GM06990 (cell line): ENCODE data around the gene MEGF11.

ENCODE experiments used
- DNase-seq: peaks from one replicate; pipeline ENCODE4 v3.0.0-alpha.2; 2011; ENCODE audit not compliant: insufficient read length; ENCODE audit errors: extremely low read depth
- H3K27me3 ChIP-seq: replicated peaks from 2 replicates; pipeline ENCODE4 v1.6.0; 2011; ENCODE audit warnings: low read length; ENCODE audit not compliant: control insufficient read depth, insufficient read depth
- H3K36me3 ChIP-seq: 2 replicates; pipeline ENCODE4 v1.5.1; 2011; ENCODE audit warnings: low read length; ENCODE audit not compliant: control insufficient read depth, insufficient read depth
- H3K4me3 ChIP-seq: replicated peaks from 2 replicates; pipeline ENCODE4 v1.5.1; 2011; ENCODE audit warnings: low read depth, mild to moderate bottlenecking, control low read depth, low read length
- TF ChIP-seq, protein P1 (sequence below): IDR thresholded peaks from 2 replicates; pipeline ENCODE4 v1.5.1; 2011; ENCODE audit warnings: low read length, control low read depth, mild to moderate bottlenecking, inconsistent platforms; ENCODE audit not compliant: insufficient read depth, poor library complexity, severe bottlenecking

The MEGF11 gene

GRCh38 chr15:65958835-65959234 lies 294.7 kb downstream of the MEGF11 start:
- H3K4me3 ChIP-seq, result no peak overlapping the region
- H3K36me3 ChIP-seq, result no peaks in the 10 kb centered on the region
- TF ChIP-seq, protein P1, sequence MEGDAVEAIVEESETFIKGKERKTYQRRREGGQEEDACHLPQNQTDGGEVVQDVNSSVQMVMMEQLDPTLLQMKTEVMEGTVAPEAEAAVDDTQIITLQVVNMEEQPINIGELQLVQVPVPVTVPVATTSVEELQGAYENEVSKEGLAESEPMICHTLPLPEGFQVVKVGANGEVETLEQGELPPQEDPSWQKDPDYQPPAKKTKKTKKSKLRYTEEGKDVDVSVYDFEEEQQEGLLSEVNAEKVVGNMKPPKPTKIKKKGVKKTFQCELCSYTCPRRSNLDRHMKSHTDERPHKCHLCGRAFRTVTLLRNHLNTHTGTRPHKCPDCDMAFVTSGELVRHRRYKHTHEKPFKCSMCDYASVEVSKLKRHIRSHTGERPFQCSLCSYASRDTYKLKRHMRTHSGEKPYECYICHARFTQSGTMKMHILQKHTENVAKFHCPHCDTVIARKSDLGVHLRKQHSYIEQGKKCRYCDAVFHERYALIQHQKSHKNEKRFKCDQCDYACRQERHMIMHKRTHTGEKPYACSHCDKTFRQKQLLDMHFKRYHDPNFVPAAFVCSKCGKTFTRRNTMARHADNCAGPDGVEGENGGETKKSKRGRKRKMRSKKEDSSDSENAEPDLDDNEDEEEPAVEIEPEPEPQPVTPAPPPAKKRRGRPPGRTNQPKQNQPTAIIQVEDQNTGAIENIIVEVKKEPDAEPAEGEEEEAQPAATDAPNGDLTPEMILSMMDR, result no peak
- DNase-seq, result no peak
- no peaks in the 10 kb centered on the region; the same call in 1 of the 2 replicates for H3K27me3 ChIP-seq

DNA sequence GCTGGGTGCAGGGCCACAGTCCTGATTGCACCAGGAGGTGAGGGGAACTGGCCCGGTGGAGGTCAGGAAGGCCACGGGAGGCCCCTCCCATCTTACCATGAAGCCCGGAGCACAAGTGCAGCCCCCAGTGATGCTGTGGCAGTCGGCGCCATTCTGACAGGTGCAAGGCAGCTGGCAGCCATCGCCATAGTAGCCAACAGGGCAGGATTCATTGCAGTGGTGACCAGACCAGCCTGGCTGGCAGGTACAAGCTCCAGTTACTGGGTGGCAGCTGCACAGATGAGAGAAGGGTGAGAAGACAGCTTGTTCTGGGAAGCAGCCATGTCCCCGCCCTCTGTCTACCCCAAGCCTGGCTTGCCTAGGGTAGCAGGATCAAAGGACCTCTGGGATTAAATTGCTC lies 296.1 kb downstream of the MEGF11 start:
- H3K27me3 ChIP-seq, result no peaks in the 10 kb centered on the region; the same call in 1 of the 2 replicates
- DNase-seq, result no peak
- H3K4me3 ChIP-seq, result no peak overlapping the region
- TF ChIP-seq, protein P1, result no peak
- no peaks in the 10 kb centered on the region for H3K36me3 ChIP-seq

- no peak for DNase-seq
- Histone ChIP-seq H3K27me3 (no peaks in the 10 kb centered on the region; the same call in 1 of the 2 replicates), H3K36me3 (no peaks in the 10 kb centered on the region), H3K4me3 (no peak overlapping the region)
- TF ChIP-seq, protein P1, result no peak
Measured at GRCh38 chr15:65956899-65957298, 296.7 kb downstream of the MEGF11 start.

DNA sequence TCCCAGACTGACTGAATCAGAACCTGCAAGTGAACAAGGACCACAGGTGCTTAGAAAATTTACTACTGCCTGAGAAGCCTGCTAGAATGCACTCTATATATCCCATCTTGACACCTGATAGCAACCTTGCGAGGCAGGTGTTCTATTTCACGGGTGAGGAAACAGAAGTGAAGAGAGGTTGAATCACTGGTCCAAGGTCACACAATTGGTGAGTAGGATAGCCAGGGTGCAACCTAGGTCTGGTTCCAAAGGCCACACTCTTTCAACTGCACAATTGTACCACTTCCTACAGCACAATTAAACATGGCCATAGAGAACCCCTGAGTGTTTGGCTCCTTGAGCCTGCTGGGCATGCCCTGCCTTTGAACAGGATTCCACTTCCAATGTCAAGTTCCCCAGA lies 297.2 kb downstream of the MEGF11 start:
- TF ChIP-seq, protein P1, result no peak
- no peak for DNase-seq
- H3K36me3 ChIP-seq, result no peaks in the 10 kb centered on the region

GRCh38 chr15:65954289-65954741 lies 299.2 kb downstream of the MEGF11 start:
- no peak overlapping the region for H3K4me3 ChIP-seq
- no peaks in the 10 kb centered on the region for H3K27me3 ChIP-seq
- H3K36me3 ChIP-seq, result no peaks in the 10 kb centered on the region
- DNase-seq, result no peak
- TF ChIP-seq, protein P1, result no peak

More for the DNA sequence above, 297.2 kb downstream of the MEGF11 start:
- Histone ChIP-seq H3K27me3 (no peaks in the 10 kb centered on the region; the same call in 1 of the 2 replicates), H3K4me3 (no peak overlapping the region)

DNA sequence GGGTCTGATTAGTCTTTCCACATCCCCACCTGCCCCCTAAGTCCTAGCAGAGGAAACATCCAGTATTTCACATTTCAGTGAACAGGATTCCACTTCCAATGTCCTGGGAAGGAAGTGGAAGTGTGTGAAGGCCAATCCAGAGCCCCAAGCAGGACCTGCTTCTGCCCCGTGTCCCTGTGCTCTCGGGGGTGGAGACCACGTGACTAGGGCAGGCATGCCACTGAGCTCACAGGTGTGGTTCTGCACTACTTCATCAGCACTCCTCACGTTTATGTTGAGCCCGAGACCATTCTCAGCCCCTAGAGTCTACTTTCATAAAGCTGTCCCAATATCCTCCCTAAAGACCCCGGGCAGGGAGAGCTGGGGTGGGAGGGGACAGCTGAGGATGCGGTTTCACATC lies 299.9 kb downstream of the MEGF11 start:
- DNase-seq, result no peak
- H3K27me3 ChIP-seq, result no peaks in the 10 kb centered on the region

More for the DNA sequence above, 299.9 kb downstream of the MEGF11 start:
- Histone ChIP-seq H3K4me3 (no peak overlapping the region), H3K36me3 (no peaks in the 10 kb centered on the region)
- TF ChIP-seq, protein P1, result no peak
